A549 (cell line): ENCODE data around the gene TMEM247. TPM values are rescaled to one million over a fixed set of nuclear protein-coding genes. Genes with fewer than 3 reads are reported as not detected.
A peak's percentile ranks its signal among the peaks of the same experiment; 100 is the strongest.
"Not testable (repeated sequence)": the region's sequence is repeated elsewhere in the genome, so short reads cannot be mapped to it uniquely, and the experiment has no call there.

Experiments used
- ATAC-seq, 2 experiments: fragments of 200-7000 bp in 1 of 2; fragments of >200 bp in 1 of 2; cut with Nextera tagmentation in 1 of 2; cut with Tn5 transposase in 1 of 2; 3 replicates each; pipeline versions ENCODE4 v1.8.0 to v1.9.1; 2018 to 2020; ENCODE audit warnings: mild to moderate bottlenecking in 1 of 2, moderate library complexity in 1 of 2
- CTCF ChIA-PET: fragments of 300-600 bp; sonication (Branson Sonifier 250); formaldehyde crosslinking; extraction: SDS; loops from one replicate; lab custom pipeline; 2021; ENCODE audit warnings: antibody characterized with exemption, inconsistent platforms; lab: Yijun Ruan, JAX
- POLR2A ChIA-PET: fragments of 350-600 bp; formaldehyde crosslinking; extraction: SDS; loops from one replicate; lab custom pipeline; 2021; ENCODE audit warnings: antibody characterized with exemption, inconsistent platforms; lab: Yijun Ruan, JAX
- DNase-seq, 2 experiments: peaks; one replicate each; pipeline versions ENCODE4 v3.0.0 to v3.0.0-alpha.2; 2011 to 2016; ENCODE audit warnings: low read depth in 1 of 2, low spot score in 1 of 2
- FAIRE-seq: peaks from 2 replicates; lab custom pipeline; 2011; peaks lifted over from hg19 to GRCh38; lab: Jason Lieb, UNC
- H3K27ac ChIP-seq, 2 experiments: fragments of >200 bp; sonication (Bioruptor Twin); formaldehyde crosslinking; 3 replicates each; pipeline ENCODE4 v1.5.1; 2016 to 2017
- H3K4me1 ChIP-seq: fragments of >200 bp; sonication (Bioruptor Twin); formaldehyde crosslinking; 3 replicates; pipeline ENCODE4 v1.6.1; 2016
- H3K4me2 ChIP-seq: fragments of >200 bp; sonication (Bioruptor Twin); formaldehyde crosslinking; 3 replicates; pipeline ENCODE4 v1.6.1; 2016
- H3K4me3 ChIP-seq: fragments of >200 bp; sonication (Bioruptor Twin); formaldehyde crosslinking; 3 replicates; pipeline ENCODE4 v1.5.1; 2016
- H3K9me3 ChIP-seq: fragments of >200 bp; sonication (Bioruptor Twin); formaldehyde crosslinking; 3 replicates; pipeline ENCODE4 v1.6.1; 2016
- ELK1 ChIP-seq: fragments of 150-350 bp; IDR thresholded peaks from 2 replicates; pipeline ENCODE4 v1.6.1; 2014; ENCODE audit warnings: low read depth, mild to moderate bottlenecking, low read length
- FOXS1 ChIP-seq: fragments of 250-450 bp; sonication (Bioruptor Pico); IDR thresholded peaks from 2 replicates; pipeline ENCODE4 v1.5.0; 2020; ENCODE audit warnings: mild to moderate bottlenecking, moderate library complexity
- GATA3 ChIP-seq: IDR thresholded peaks from 2 replicates; pipeline ENCODE4 v1.6.1; 2012; ENCODE audit warnings: borderline replicate concordance
- HDAC2 ChIP-seq: fragments of 200-600 bp; sonication (generic); IDR thresholded peaks from 2 replicates; pipeline ENCODE4 v1.6.1; 2016
- HEYL ChIP-seq: fragments of 250-450 bp; sonication (Bioruptor Pico); IDR thresholded peaks from 2 replicates; pipeline ENCODE4 v1.8.0; 2021; ENCODE audit warnings: mild to moderate bottlenecking, moderate library complexity
- HMGXB4 ChIP-seq: fragments of 250-450 bp; sonication (Bioruptor Pico); IDR thresholded peaks from 2 replicates; pipeline ENCODE4 v1.5.0; 2021; ENCODE audit warnings: mild to moderate bottlenecking, moderate library complexity, borderline replicate concordance
- JUNB ChIP-seq: fragments of >200 bp; sonication (Bioruptor Twin); formaldehyde crosslinking; IDR thresholded peaks from 2 replicates; pipeline ENCODE4 v1.6.1; 2016
- KDM1A ChIP-seq: fragments of 200-600 bp; sonication (generic); IDR thresholded peaks from 2 replicates; pipeline ENCODE4 v1.6.1; 2016; ENCODE audit warnings: low read depth, mild to moderate bottlenecking
- KDM5A ChIP-seq: fragments of 200-600 bp; sonication (generic); IDR thresholded peaks from 2 replicates; pipeline ENCODE4 v1.6.1; 2016; ENCODE audit warnings: antibody characterized with exemption, mild to moderate bottlenecking
- PHF8 ChIP-seq: fragments of 200-600 bp; sonication (generic); IDR thresholded peaks from 2 replicates; pipeline ENCODE4 v1.6.1; 2016; ENCODE audit warnings: low read depth, mild to moderate bottlenecking, antibody characterized with exemption, moderate library complexity, borderline replicate concordance
- POLR2AphosphoS2 ChIP-seq: conservative IDR thresholded peaks from 2 replicates; pipeline ENCODE4 v1.6.1; 2012; ENCODE audit warnings: low read length, improper control_type of control experiment, inconsistent platforms
- RNF2 ChIP-seq: fragments of 200-600 bp; sonication (generic); IDR thresholded peaks from 2 replicates; pipeline ENCODE4 v1.6.1; 2016; ENCODE audit warnings: low read depth, mild to moderate bottlenecking, antibody characterized with exemption, moderate library complexity, borderline replicate concordance
- ZSCAN20 ChIP-seq: fragments of 250-450 bp; sonication (Bioruptor Pico); IDR thresholded peaks from 2 replicates; pipeline ENCODE4 v1.8.0; 2022; ENCODE audit warnings: mild to moderate bottlenecking, moderate library complexity
- WGBS: methylation state at CpG from one replicate; pipeline ENCODE4 v1.1.6; 2017; ENCODE audit errors: missing lambda C conversion rate; 5-methylcytosine and 5-hydroxymethylcytosine counted together
- polyA plus RNA-seq, 4 experiments: library from polyadenylated mRNA; depleted of rRNA in 3 of 4; stranded (reverse); fragments of >200 nt; fragmentation: RNase III in 1 of 4; extraction: RNeasy Plus Mini Kit Qiagen cat#74134 plus additional on column Dnase treatment in 1 of 4; gene quantifications; 2 replicates in 3 of 4; 3 replicates in 1 of 4; pipeline ENCODE4 v1.2.3, GENCODE V29; 2011 to 2017
- TF ChIP-seq, protein P1 (sequence below): fragments of >200 bp; sonication (Bioruptor Twin); formaldehyde crosslinking; IDR thresholded peaks from 3 replicates; pipeline ENCODE4 v1.5.1; 2016

TMEM247 gene
- polyA plus RNA-seq, 2 of the 4 experiments (the other 2 are of a cell fraction), result not detected

GRCh38 chr2:46520130-46520711 is 40.9 kb downstream of the TMEM247 start:
- TF ChIP-seq RNF2 (no peak), FOXS1 (no peak), ZSCAN20 (CRISPR knock-in tag) (no peak), ELK1 (no peak), POLR2AphosphoS2 (no peak), GATA3 (no peak), HMGXB4 (CRISPR knock-in tag) (no peak), HEYL (CRISPR knock-in tag) (no peak)
- TF ChIP-seq, protein P1, sequence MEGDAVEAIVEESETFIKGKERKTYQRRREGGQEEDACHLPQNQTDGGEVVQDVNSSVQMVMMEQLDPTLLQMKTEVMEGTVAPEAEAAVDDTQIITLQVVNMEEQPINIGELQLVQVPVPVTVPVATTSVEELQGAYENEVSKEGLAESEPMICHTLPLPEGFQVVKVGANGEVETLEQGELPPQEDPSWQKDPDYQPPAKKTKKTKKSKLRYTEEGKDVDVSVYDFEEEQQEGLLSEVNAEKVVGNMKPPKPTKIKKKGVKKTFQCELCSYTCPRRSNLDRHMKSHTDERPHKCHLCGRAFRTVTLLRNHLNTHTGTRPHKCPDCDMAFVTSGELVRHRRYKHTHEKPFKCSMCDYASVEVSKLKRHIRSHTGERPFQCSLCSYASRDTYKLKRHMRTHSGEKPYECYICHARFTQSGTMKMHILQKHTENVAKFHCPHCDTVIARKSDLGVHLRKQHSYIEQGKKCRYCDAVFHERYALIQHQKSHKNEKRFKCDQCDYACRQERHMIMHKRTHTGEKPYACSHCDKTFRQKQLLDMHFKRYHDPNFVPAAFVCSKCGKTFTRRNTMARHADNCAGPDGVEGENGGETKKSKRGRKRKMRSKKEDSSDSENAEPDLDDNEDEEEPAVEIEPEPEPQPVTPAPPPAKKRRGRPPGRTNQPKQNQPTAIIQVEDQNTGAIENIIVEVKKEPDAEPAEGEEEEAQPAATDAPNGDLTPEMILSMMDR, result no peak
- CTCF ChIA-PET, result interaction anchor here (0.7 to 1.6 kb wide), 2 partner anchors 27 to 40 kb away, joined by 3 read pairs; no protein-coding TSS in a partner anchor
- no peak for DNase-seq
- FAIRE-seq, result no peak
- Histone ChIP-seq H3K4me3 (no peak overlapping the region), H3K27ac (no peak overlapping the region), H3K4me1 (no peaks in the 10 kb centered on the region), H3K9me3 (peaks cover 20% of the 10 kb centered on the region; the same call in 2 of the 3 replicates), H3K4me2 (no peak overlapping the region)
- ATAC-seq, result peak in 1 of 2 experiments; percentile 20; a peak in 3 of 6 replicates
- POLR2A ChIA-PET, result no interaction called here
- 81% methylated on average over 9 of the region's 10 CpGs for WGBS

- ChIA-PET CTCF (interaction anchor here (0.8 kb wide), 1 partner anchor 17 kb away, joined by 3 read pairs; no protein-coding TSS in a partner anchor), POLR2A (no interaction called here)
- no peak overlapping the region for H3K4me2 ChIP-seq
- H3K27ac ChIP-seq, result no peak overlapping the region
- FAIRE-seq (no peak), ATAC-seq (no peak; a peak in 1 of 6 replicates), DNase-seq (no peak)
- H3K4me3 ChIP-seq, result no peak overlapping the region
- peaks cover 11% of the 10 kb centered on the region; the same call in 1 of the 3 replicates for H3K9me3 ChIP-seq
- WGBS, result 70% methylated on average over 2 of the region's 2 CpGs
- TF ChIP-seq KDM5A, result no peak
- no peak for TF ChIP-seq JUNB
- TF ChIP-seq HDAC2, result no peak
- TF ChIP-seq PHF8, result no peak
- no peak for TF ChIP-seq KDM1A
- H3K4me1 ChIP-seq, result no peaks in the 10 kb centered on the region
Measured at GRCh38 chr2:46521215-46521683, 41.9 kb downstream of the TMEM247 start.

DNA sequence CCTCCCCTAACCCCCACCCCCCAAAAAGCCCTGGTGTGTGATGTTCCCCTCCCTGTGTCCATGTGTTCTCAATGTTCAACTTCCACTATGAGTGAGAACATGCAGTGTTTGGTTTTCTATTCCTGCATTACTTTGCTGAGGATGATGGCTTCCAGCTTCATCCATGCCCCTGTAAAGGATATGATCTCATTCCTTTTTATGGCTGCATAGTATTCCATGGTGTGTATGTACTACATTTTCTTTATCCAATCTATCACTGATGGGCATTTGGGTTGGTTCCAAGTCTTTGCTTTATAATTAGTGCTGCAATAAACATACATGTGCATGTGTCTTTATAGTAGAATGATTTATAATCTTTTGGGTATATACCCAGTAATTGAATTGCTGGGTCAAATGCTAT is 43.0 kb downstream of the TMEM247 start:
- FAIRE-seq, H3K4me2 ChIP-seq, ATAC-seq, DNase-seq, H3K4me3 ChIP-seq, CTCF ChIA-PET, H3K4me1 ChIP-seq, H3K9me3 ChIP-seq, POLR2A ChIA-PET, H3K27ac ChIP-seq: not testable (repeated sequence)
